Osteoblast (primary cell): Measurements from ENCODE around the gene FBXL14. TPM values are rescaled to one million over a fixed set of nuclear protein-coding genes. Genes with fewer than 3 reads are reported as not detected.
A peak's percentile ranks its signal among the peaks of the same experiment; 100 is the strongest.

Source experiments
- DNase-seq: peaks from one replicate; pipeline ENCODE4 v3.0.0; 2011; ENCODE audit warnings: low spot score, mixed read lengths; ENCODE audit not compliant: insufficient read length; ENCODE audit errors: missing footprints
- H2AFZ ChIP-seq: 2 replicates; pipeline ENCODE4 v1.6.0; 2011; ENCODE audit warnings: mild to moderate bottlenecking, low read length
- H3K27ac ChIP-seq: 2 replicates; pipeline ENCODE4 v1.5.1; 2011; ENCODE audit warnings: mild to moderate bottlenecking, low read depth, low read length, moderate library complexity
- H3K27me3 ChIP-seq: 2 replicates; pipeline ENCODE4 v1.6.0; 2012; ENCODE audit warnings: mild to moderate bottlenecking, control low read depth, inconsistent platforms, low read length, moderate library complexity; ENCODE audit not compliant: insufficient read depth
- H3K36me3 ChIP-seq: 2 replicates; pipeline ENCODE4 v1.5.1; 2011; ENCODE audit warnings: mild to moderate bottlenecking, low read length, control low read depth, moderate library complexity; ENCODE audit not compliant: insufficient read depth
- H3K4me1 ChIP-seq: 2 replicates; pipeline ENCODE4 v1.5.1; 2011; ENCODE audit warnings: mild to moderate bottlenecking, low read length, control low read depth, moderate library complexity; ENCODE audit not compliant: insufficient read depth
- H3K4me2 ChIP-seq: 2 replicates; pipeline ENCODE4 v1.6.0; 2011; ENCODE audit warnings: mild to moderate bottlenecking, low read length; ENCODE audit not compliant: insufficient read depth
- H3K4me3 ChIP-seq: fragments of 200-600 bp; sonication (generic); 3 replicates; pipeline ENCODE4 v1.5.1; 2012; ENCODE audit warnings: mild to moderate bottlenecking, low read length, inconsistent platforms; ENCODE audit not compliant: insufficient read depth
- H3K79me2 ChIP-seq: 2 replicates; pipeline ENCODE4 v1.6.0; 2012; ENCODE audit warnings: mild to moderate bottlenecking, low read length, control low read depth, inconsistent platforms; ENCODE audit not compliant: insufficient read depth
- H3K9me3 ChIP-seq: 2 replicates; pipeline ENCODE4 v1.5.1; 2011; ENCODE audit warnings: low read depth, low read length, control low read depth
- H4K20me1 ChIP-seq: 2 replicates; pipeline ENCODE4 v1.6.0; 2012; ENCODE audit warnings: mild to moderate bottlenecking, low read length, control low read depth; ENCODE audit not compliant: insufficient read depth
- CTCF ChIP-seq: IDR thresholded peaks from 2 replicates; pipeline ENCODE4 v1.5.1; 2011; ENCODE audit warnings: mild to moderate bottlenecking, low read depth, low read length, moderate library complexity; ENCODE audit errors: extremely low read depth
- total RNA-seq: library from RNA; depleted of rRNA; stranded (reverse); fragments of >200 nt; gene quantifications from 2 replicates; pipeline ENCODE4 v1.2.3, GENCODE V29; 2012

Gene FBXL14
- total RNA-seq, 1 donor, result 9.8 TPM

- Histone ChIP-seq H3K79me2 (peaks cover 86% of the 10 kb centered on the region), H3K27ac (peak overlapping the region; percentile 12), H3K4me2 (no peak overlapping the region), H3K36me3 (no peaks in the 10 kb centered on the region), H3K9me3 (no peaks in the 10 kb centered on the region), H3K27me3 (no peaks in the 10 kb centered on the region), H3K4me3 (no peak overlapping the region), H2AFZ (no peak overlapping the region), H4K20me1 (peaks cover 18% of the 10 kb centered on the region), H3K4me1 (peaks cover 64% of the 10 kb centered on the region)
- DNase-seq, result no peak
- TF ChIP-seq CTCF, result no peak
Measured at GRCh38 chr12:1607940-1608712, 13.7 kb upstream of the FBXL14 start.

GRCh38 chr12:1606021-1606622 lies 11.7 kb upstream of the FBXL14 start:
- Histone ChIP-seq H3K9me3 (no peaks in the 10 kb centered on the region), H3K79me2 (peaks cover 88% of the 10 kb centered on the region), H3K27me3 (no peaks in the 10 kb centered on the region), H3K36me3 (no peaks in the 10 kb centered on the region), H3K4me1 (peaks cover 55% of the 10 kb centered on the region), H3K4me2 (peak overlapping the region; percentile 87), H2AFZ (peak overlapping the region; percentile 13), H3K4me3 (peak overlapping the region; percentile 66), H4K20me1 (peaks cover 14% of the 10 kb centered on the region), H3K27ac (peak overlapping the region; percentile 87)
- no peak for TF ChIP-seq CTCF
- DNase-seq, result no peak

GRCh38 chr12:1605129-1606020 lies 11.0 kb upstream of the FBXL14 start:
- peak overlapping the region; percentile 87 for H3K27ac ChIP-seq
- H3K79me2 ChIP-seq, result peaks cover 89% of the 10 kb centered on the region
- peaks cover 14% of the 10 kb centered on the region for H4K20me1 ChIP-seq
- no peaks in the 10 kb centered on the region for H3K27me3 ChIP-seq
- TF ChIP-seq CTCF, result peak; percentile 85
- peak overlapping the region; percentile 13 for H2AFZ ChIP-seq
- no peak for DNase-seq
- H3K4me2 ChIP-seq, result peak overlapping the region; percentile 87
- H3K4me1 ChIP-seq, result peaks cover 55% of the 10 kb centered on the region
- H3K36me3 ChIP-seq, result no peaks in the 10 kb centered on the region
- H3K4me3 ChIP-seq, result peak overlapping the region; percentile 66
- no peaks in the 10 kb centered on the region for H3K9me3 ChIP-seq
